Suprapubic skin (tissue), 4 donors: ENCODE measurements around the gene EMB. TPM values are rescaled to one million over a fixed set of nuclear protein-coding genes. Genes with fewer than 3 reads are reported as not detected.
"Not testable (repeated sequence)": the region's sequence is repeated elsewhere in the genome, so short reads cannot be mapped to it uniquely, and the experiment has no call there.

Experiments used
- DNase-seq, 2 donors: peaks; one replicate each; pipeline ENCODE4 v3.0.0-alpha.2; 2019; ENCODE audit warnings: low spot score in 2 of 2
- H3K27ac ChIP-seq: fragments of 200-600 bp; sonication (generic); one replicate; pipeline ENCODE4 v1.5.1; 2019
- H3K27me3 ChIP-seq: fragments of 200-600 bp; sonication (generic); one replicate; pipeline ENCODE4 v1.5.1; 2019
- H3K36me3 ChIP-seq: fragments of 200-600 bp; sonication (generic); one replicate; pipeline ENCODE4 v1.5.1; 2019
- H3K4me1 ChIP-seq: fragments of 200-600 bp; sonication (generic); one replicate; pipeline ENCODE4 v1.5.1; 2019
- H3K4me3 ChIP-seq: fragments of 200-600 bp; sonication (generic); one replicate; pipeline ENCODE4 v1.5.1; 2019; ENCODE audit warnings: mild to moderate bottlenecking
- H3K9me3 ChIP-seq: fragments of 200-600 bp; sonication (generic); one replicate; pipeline ENCODE4 v1.5.1; 2019
- EP300 ChIP-seq: sonication (generic); formaldehyde crosslinking; IDR thresholded peaks from one replicate; pipeline ENCODE4 v1.6.1; 2017; ENCODE audit warnings: antibody characterized with exemption
- POLR2A ChIP-seq, 2 donors: fragments of 450-650 bp; IDR thresholded peaks; one replicate each; pipeline ENCODE4 v1.6.1; 2017; ENCODE audit warnings: antibody characterized with exemption in 2 of 2, mild to moderate bottlenecking in 2 of 2, moderate library complexity in 2 of 2
- POLR2AphosphoS5 ChIP-seq, 3 donors: sonication (generic); formaldehyde crosslinking; IDR thresholded peaks; one replicate each; pipeline ENCODE4 v1.6.1; 2017; ENCODE audit warnings: antibody characterized with exemption in 3 of 3
- WGBS: methylation state at CpG from one replicate; pipeline ENCODE4 v1.1.5; 2018; 5-methylcytosine and 5-hydroxymethylcytosine counted together
- total RNA-seq, 4 donors: library from RNA; depleted of rRNA; stranded (reverse); fragments of >200 nt; gene quantifications; one replicate each; pipeline ENCODE4 v1.1.0, GENCODE V29; 2016
- TF ChIP-seq, protein P1 (sequence below), 2 donors: fragments of 200-600 bp in 1 of 2; fragments of 450-650 bp in 1 of 2; sonication (generic) in 1 of 2; IDR thresholded peaks; one replicate each; pipeline ENCODE4 v1.5.1; 2016 to 2019; ENCODE audit warnings: antibody characterized with exemption in 2 of 2, mild to moderate bottlenecking in 1 of 2, moderate library complexity in 1 of 2

The EMB gene
- total RNA-seq, 4 donors from 2014 or later = 11.0 to 35.9 (median 21.5) TPM

- TF ChIP-seq, protein P1, sequence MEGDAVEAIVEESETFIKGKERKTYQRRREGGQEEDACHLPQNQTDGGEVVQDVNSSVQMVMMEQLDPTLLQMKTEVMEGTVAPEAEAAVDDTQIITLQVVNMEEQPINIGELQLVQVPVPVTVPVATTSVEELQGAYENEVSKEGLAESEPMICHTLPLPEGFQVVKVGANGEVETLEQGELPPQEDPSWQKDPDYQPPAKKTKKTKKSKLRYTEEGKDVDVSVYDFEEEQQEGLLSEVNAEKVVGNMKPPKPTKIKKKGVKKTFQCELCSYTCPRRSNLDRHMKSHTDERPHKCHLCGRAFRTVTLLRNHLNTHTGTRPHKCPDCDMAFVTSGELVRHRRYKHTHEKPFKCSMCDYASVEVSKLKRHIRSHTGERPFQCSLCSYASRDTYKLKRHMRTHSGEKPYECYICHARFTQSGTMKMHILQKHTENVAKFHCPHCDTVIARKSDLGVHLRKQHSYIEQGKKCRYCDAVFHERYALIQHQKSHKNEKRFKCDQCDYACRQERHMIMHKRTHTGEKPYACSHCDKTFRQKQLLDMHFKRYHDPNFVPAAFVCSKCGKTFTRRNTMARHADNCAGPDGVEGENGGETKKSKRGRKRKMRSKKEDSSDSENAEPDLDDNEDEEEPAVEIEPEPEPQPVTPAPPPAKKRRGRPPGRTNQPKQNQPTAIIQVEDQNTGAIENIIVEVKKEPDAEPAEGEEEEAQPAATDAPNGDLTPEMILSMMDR (IDR thresholded peaks at IDR 0.05) = no peak
- TF ChIP-seq POLR2AphosphoS5 (IDR thresholded peaks at IDR 0.05) (no peak), POLR2A (IDR thresholded peaks at IDR 0.05) (no peak), EP300 (no peak)
- WGBS = 64% methylated on average over 3 of the region's 3 CpGs
- peaks cover 13% of the 10 kb centered on the region for H3K4me1 ChIP-seq
- H3K4me3 ChIP-seq = no peak overlapping the region
- H3K27me3 ChIP-seq = peaks cover 8% of the 10 kb centered on the region
- H3K27ac ChIP-seq = no peak overlapping the region
- H3K36me3 ChIP-seq = no peaks in the 10 kb centered on the region
- H3K9me3 ChIP-seq = no peaks in the 10 kb centered on the region
- no peak for DNase-seq
Measured at GRCh38 chr5:50439221-50439620, 1.9 kb downstream of the EMB start.

GRCh38 chr5:50438060-50438459 is 3.0 kb downstream of the EMB start:
- H3K4me3 ChIP-seq, DNase-seq, H3K36me3 ChIP-seq, H3K27me3 ChIP-seq, H3K27ac ChIP-seq, H3K9me3 ChIP-seq: not testable (repeated sequence)
- 21% methylated on average over 3 of the region's 3 CpGs for WGBS
- H3K4me1 ChIP-seq = peaks cover 13% of the 10 kb centered on the region

- Histone ChIP-seq H3K27me3 (no peaks in the 10 kb centered on the region), H3K4me1 (no peaks in the 10 kb centered on the region), H3K9me3 (no peaks in the 10 kb centered on the region), H3K27ac (no peak overlapping the region), H3K36me3 (no peaks in the 10 kb centered on the region), H3K4me3 (no peak overlapping the region)
- WGBS = 87% methylated on average over 3 of the region's 3 CpGs
- TF ChIP-seq, protein P1 (IDR thresholded peaks at IDR 0.05) = no peak
- no peak for TF ChIP-seq POLR2A (IDR thresholded peaks at IDR 0.05)
- no peak for TF ChIP-seq EP300
- no peak for TF ChIP-seq POLR2AphosphoS5 (IDR thresholded peaks at IDR 0.05)
- no peak for DNase-seq
Measured at GRCh38 chr5:50435168-50435567, 5.9 kb downstream of the EMB start.

- not testable (repeated sequence) for H3K4me1 ChIP-seq, H3K9me3 ChIP-seq, H3K4me3 ChIP-seq, DNase-seq, H3K27ac ChIP-seq, H3K36me3 ChIP-seq, H3K27me3 ChIP-seq
- 16% methylated on average over 3 of the region's 3 CpGs for WGBS
Measured at GRCh38 chr5:50431133-50431904, 9.8 kb downstream of the EMB start.

GRCh38 chr5:50423100-50423799 is 17.8 kb downstream of the EMB start:
- not testable (repeated sequence) for DNase-seq, H3K27me3 ChIP-seq, H3K4me3 ChIP-seq, H3K9me3 ChIP-seq, H3K4me1 ChIP-seq, H3K36me3 ChIP-seq, H3K27ac ChIP-seq
- 55% methylated on average over 3 of the region's 3 CpGs for WGBS

- H3K27me3 ChIP-seq, H3K4me3 ChIP-seq, H3K4me1 ChIP-seq, H3K27ac ChIP-seq, DNase-seq, H3K36me3 ChIP-seq, H3K9me3 ChIP-seq: not testable (repeated sequence)
- 82% methylated on average over 7 of the region's 7 CpGs for WGBS
Measured at GRCh38 chr5:50421184-50421950, 19.7 kb downstream of the EMB start.

GRCh38 chr5:50420343-50420935 is 20.6 kb downstream of the EMB start:
- 70% methylated on average over 5 of the region's 5 CpGs for WGBS
- Histone ChIP-seq H3K9me3 (no peaks in the 10 kb centered on the region), H3K36me3 (no peaks in the 10 kb centered on the region), H3K27ac (no peak overlapping the region), H3K4me3 (no peak overlapping the region), H3K27me3 (no peaks in the 10 kb centered on the region), H3K4me1 (no peaks in the 10 kb centered on the region)
- no peak for DNase-seq
- TF ChIP-seq, protein P1 (IDR thresholded peaks at IDR 0.05) = no peak
- TF ChIP-seq POLR2A (IDR thresholded peaks at IDR 0.05) (no peak), EP300 (no peak), POLR2AphosphoS5 (IDR thresholded peaks at IDR 0.05) (no peak)

DNA sequence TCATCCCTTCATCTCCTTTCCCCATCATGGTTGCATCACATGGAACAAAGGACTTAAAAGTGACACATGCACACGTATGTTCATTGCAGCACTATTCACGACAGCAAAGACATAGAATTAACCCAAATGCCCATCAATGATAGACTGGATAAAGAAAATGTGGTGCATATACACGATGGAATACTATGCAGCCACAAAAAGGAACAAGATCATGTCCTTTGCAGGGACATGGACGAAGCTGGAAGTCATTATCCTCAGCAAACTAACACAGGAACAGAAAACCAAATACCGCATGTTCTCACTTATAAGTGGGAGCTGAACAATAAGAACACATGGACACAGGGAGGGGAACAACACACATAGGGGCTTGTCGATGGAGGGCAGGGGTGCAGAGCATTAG is 21.4 kb downstream of the EMB start:
- H3K36me3 ChIP-seq, H3K27me3 ChIP-seq, H3K9me3 ChIP-seq, H3K4me1 ChIP-seq, DNase-seq, H3K4me3 ChIP-seq, H3K27ac ChIP-seq: not testable (repeated sequence)
- 87% methylated on average over 6 of the region's 6 CpGs for WGBS

DNA sequence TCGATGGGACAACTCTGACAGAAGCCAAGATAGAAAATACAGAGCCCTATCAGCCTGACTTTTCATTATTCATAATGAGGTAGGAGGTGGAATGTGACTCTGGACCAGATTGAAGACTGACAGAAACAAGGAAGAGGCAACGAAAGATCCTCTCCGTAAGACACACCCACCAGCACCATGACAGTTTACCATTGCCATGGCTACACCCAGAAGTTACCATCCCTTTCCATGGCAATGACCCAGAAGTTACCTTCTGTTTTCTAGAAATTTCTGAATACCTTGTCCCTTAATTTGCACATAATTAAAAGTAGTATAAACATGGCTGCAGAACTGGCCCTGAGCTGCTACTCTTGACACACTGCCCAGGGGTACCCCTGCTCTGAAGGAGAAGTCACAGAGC is 24.5 kb downstream of the EMB start:
- not testable (repeated sequence) for DNase-seq, H3K27ac ChIP-seq, H3K27me3 ChIP-seq, H3K9me3 ChIP-seq, H3K4me3 ChIP-seq, H3K4me1 ChIP-seq, H3K36me3 ChIP-seq
- 88% methylated on average over 3 of the region's 3 CpGs for WGBS
